ENCODE measurements around the gene PI4K2A.
"Not testable (repeated sequence)": the region's sequence is repeated elsewhere in the genome, so short reads cannot be mapped to it uniquely, and the experiment has no call there.

Gene PI4K2A

GRCh38 chr10:97676770-97677581, 36.5 kb downstream of the PI4K2A start:
- DNase-seq, result peak; percentile 58

GRCh38 chr10:97679594-97679993, 39.1 kb downstream of the PI4K2A start:
- DNase-seq, result no peak

- DNase-seq, result no peak
These were observed 41.6 kb downstream of the PI4K2A start for GRCh38 chr10:97682042-97682441.

- peak; percentile 66 for DNase-seq
These were observed 43.3 kb downstream of the PI4K2A start for GRCh38 chr10:97683556-97684367.

- not testable (repeated sequence) for DNase-seq
These were observed 43.9 kb downstream of the PI4K2A start for GRCh38 chr10:97684368-97684713.

GRCh38 chr10:97684866-97685394, 44.5 kb downstream of the PI4K2A start:
- no peak for DNase-seq

- peak; percentile 69 for DNase-seq
These were observed 45.0 kb downstream of the PI4K2A start for GRCh38 chr10:97685395-97685958.

- no peak for DNase-seq
These were observed 46.0 kb downstream of the PI4K2A start for GRCh38 chr10:97686301-97686961.

- DNase-seq, result peak; percentile 98
These were observed 46.7 kb downstream of the PI4K2A start, which contains the start of gene AVPI1 for GRCh38 chr10:97686962-97687784. TSS of gene AVPI1 (minus strand) at chr10:97687241. CDS start at chr10:97679905, 7,336 bp downstream.

GRCh38 chr10:97687785-97688781, 47.6 kb downstream of the PI4K2A start:
- peak; percentile 78 for DNase-seq

GRCh38 chr10:97689559-97690020, 49.1 kb downstream of the PI4K2A start:
- peak; percentile 97 for DNase-seq

GRCh38 chr10:97690133-97690532, 49.7 kb downstream of the PI4K2A start:
- DNase-seq, result no peak

- DNase-seq, result not testable (repeated sequence)
These were observed 57.7 kb downstream of the PI4K2A start for GRCh38 chr10:97698072-97698655.

GRCh38 chr10:97701438-97702069, 61.1 kb downstream of the PI4K2A start:
- DNase-seq, result peak; percentile 76

- DNase-seq, result no peak
These were observed 63.1 kb downstream of the PI4K2A start for GRCh38 chr10:97703398-97704067.

- no peak for DNase-seq
These were observed 63.9 kb downstream of the PI4K2A start for GRCh38 chr10:97704341-97704740.

GRCh38 chr10:97705006-97705670, 64.7 kb downstream of the PI4K2A start:
- no peak for DNase-seq

GRCh38 chr10:97707134-97707861, 66.8 kb downstream of the PI4K2A start:
- DNase-seq, result no peak

Data from EL (cell line).